GM19467 (cell line): ENCODE results near the gene CCDC73.
"Not testable (repeated sequence)": the region's sequence is repeated elsewhere in the genome, so short reads cannot be mapped to it uniquely, and the experiment has no call there.

Source experiments
- ATAC-seq: cut with Tn5 transposase; IDR thresholded peaks from one replicate; pipeline ENCODE4 v1.9.1; 2021; ENCODE audit warnings: mild to moderate bottlenecking, moderate library complexity; ENCODE audit not compliant: unreplicated experiment

Gene CCDC73

DNA sequence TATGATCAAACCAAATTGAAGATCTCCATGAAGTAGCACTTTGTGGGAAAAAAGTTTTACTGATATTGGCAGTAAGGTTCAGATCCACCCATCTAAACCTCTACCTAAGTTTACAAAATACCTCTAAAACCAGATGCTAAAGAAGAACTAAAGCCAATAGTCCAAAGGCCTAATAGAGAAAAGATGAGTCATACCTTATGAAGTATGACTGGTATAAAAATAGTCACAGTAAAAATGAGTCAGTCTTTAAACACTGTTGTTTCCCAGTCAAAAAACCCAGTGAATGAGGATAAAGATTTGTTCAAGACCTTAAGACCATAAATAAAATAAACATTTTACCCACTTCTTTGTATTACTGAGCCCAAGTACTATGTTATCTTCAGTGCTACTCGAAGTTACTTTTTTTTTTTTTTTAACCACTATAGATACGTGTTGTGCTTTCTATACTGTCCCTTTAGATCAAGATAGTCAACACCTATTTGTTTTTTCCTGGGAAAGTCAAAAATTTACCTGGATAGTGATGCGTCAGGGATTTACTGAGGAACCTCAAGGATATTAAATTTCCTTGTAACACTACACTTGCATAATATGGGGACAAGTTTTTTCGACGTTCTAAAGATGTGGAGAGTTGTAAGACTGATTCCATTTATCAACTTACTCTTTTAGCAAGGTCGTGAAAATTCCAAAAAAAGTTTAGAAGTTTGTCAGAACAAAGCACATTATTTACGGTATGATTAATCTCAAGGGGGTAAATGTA lies 87.3 kb downstream of the CCDC73 start:
- ATAC-seq, result no peak

DNA sequence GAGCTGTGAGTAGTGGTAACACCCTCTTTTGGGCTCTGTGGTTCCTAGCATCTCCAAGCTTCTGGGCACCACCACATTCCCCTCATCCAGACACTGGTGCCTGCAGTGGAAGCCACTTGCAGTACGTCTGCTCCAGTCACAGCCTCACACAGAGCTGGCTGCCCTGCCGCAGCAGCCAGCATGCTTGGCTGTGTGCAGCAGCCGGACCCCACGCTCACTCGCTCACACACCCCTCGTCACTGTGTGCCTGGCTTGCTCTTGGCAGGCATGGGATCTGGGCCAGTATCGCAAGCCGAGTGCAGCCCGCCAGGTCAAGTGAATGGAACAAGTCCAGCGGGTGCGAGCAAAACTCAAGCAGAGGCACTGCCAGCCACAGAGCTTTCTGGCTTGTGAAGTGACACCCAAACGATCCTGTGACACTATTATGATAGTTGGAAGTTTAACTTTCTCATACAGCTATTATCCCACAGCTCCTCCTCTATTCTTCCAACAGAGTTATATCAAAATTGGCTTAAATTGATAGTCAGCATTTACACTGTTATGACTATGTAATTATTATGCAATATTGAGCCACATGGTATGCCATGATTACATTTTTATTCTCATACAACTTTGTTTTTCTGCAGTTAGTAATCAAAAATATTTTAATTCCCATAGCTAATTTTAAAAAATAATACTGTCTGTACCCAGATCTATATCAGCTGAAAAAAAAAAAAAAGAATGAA lies 89.0 kb downstream of the CCDC73 start:
- ATAC-seq, result no peak

DNA sequence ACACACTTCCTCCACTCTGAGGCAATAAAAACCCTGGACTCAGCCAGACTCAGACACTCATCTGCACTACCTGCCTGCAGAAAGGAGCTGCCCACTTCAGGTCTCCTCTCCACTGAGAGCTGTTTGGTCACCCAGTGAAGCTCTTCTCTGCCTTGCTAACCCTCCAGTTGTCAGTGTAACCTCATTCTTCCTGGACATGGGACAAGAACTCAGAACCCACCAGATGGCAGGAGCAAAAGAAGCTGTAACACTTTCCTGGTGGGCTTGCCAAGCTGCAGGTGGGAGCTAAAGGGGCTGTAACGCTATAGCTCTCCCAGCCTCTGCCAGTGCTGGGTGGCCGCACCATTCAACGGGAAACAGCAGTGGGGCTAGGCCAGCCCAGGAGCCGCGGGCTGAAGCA lies 89.7 kb downstream of the CCDC73 start:
- no peak for ATAC-seq

DNA sequence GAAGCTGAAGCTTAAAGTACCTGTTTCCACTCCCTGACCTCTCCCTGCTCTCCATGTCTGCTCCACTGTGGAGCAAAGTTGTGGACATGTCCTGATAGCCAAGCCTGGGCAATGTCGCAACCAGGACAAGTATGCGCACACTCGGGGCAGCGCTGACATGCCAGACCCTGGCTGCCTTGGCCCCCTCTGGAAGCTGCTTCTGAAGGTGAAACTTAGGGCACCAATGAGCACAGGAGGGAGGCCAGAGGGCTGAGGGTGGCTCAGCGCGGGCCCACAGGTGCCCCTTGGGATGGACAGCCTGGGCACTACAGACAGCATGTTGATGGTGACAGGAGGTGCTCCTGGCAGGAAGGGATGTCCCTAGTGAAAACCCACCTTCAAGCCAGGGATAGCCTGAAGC lies 90.2 kb downstream of the CCDC73 start:
- no peak for ATAC-seq

DNA sequence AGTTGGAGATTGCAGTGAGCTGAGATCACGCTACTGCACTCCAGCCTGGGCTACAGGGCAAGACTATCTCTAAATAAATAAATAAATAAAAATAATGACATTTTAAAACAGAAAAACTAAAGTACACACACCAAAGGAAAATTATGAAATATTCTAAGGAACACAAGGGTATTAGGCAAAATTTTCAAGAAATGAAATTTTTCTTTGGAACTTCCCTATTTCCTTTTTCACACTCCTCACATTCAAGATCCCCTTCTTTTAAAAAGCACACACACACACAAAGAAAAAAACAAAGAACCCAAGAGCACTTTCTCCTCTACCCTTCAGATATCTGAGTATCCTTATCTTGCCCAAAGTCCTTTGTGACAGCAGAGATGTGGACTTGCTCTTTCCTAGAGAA lies 92.8 kb downstream of the CCDC73 start:
- ATAC-seq, result no peak

DNA sequence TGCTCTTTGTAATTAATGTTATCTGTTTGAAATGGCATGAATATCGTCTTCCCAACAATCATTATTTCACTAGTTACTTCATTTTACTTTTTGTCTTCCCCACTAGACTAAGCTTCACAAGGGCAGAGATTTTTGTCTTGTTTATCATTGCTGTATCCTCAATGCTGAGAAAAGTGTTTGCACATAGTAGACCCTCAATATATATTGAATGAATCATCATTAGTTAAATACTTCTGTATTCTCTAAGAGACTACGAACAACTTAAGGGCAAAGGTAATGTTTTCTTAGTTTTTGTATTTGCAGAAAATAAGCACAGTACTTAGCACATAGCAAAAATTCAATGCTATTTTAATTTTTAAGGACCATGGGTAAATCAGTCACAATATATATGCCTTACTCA lies 95.9 kb downstream of the CCDC73 start:
- ATAC-seq, result no peak

DNA sequence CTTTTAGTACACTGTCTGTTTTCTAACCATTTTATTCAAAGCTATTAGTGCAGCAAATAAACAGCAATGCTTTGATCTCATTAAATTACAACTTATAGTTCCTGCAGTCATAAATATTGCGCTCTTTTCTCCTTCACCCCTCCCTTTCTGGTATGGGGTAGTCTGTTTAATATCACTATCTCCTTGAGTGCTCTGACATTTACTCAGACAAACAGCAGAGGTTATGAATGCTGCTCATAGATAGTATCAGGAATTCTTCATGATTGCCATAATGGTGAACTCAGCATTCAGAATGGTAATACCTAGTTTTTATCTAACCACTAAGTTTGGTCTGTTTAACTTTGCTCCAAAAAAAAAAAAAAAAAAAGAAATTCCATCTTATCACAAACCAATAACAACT lies 123.4 kb downstream of the CCDC73 start:
- ATAC-seq, result no peak

DNA sequence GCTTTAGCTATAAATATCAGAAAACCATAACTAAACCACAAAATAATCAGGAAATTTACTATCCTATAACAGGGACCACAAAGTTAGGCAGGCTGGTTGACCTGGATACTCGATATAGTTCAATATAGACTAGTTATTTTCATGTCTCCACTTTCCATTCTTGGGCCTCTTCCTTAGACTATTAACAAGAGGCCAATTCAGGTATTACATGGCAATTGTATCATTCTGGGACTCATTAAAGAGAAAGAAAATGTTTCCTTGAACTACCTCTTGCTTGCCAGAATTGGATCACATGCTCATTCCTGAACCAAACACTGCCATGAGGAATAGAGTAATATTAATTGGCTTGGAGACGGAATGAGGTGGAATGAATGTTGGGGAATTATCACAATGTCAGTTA lies 134.8 kb downstream of the CCDC73 start:
- no peak for ATAC-seq

DNA sequence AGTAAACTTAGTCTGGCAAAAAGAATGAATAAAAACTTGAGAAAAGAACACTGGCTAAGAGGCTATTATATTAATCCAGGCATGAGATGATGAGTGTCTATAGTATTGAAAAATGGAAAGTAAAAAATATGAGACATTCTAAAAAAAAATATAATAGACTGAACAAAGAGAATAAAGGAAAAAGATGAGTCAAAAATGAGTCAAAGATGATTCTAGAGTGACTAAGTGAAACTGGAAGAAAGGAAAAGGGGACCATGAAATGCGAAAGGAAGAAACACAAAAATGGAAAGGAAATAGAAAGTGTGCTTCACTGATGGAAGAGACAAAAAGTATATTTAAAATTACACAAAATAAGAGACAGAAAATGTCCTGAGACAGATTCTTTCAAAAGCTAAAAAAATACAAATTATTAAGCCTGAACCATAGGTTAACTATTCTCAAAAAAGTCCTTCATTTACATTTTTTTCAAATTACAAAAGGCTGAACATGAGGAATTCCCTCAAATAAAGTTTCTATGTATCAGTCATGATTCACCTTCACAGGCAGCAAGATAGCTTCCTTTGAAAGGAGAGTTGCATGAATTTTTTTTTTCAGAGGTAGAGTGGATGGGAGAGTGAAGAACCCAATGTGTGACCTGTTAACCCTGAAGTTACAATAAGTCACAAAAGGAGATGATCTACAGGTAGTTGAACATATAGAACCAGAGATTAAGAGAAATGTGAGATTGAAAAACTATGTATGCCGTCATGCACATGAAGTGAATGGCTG lies 135.6 kb downstream of the CCDC73 start:
- ATAC-seq, result no peak

DNA sequence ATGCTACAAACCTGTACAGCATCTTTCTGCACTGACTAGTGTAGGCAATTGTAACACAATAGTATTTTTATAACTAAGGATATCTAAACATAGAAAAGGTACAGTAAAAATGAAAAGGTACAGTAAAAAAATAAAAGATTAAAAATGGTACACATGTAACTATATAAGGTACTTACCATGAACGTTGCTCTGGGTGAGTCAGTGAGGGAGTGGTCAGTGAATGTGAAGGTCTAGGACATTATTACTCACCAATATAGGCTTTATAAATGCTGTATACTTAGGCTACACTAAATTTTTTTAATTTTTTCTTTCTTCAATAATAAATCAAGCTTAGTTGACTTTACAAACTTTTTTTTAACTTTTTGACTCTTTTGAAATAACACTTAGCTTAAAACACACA lies 150.9 kb downstream of the CCDC73 start:
- no peak for ATAC-seq

DNA sequence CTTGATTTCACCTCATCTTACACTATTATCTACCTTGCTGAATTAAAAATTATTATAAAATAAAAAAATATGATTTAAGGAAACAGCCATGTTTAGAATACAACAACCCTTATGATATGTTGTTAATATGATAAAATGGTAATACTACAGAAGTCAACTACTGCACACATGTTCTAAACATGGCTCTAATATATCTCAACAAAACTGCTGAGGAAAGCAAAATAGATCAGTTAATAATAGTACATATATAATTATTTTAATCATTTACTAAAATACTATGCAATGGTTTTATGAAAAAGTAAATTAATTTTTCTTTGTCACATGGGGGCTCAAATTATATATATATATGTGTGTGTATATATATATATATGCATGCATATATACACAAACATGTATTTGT lies 153.1 kb downstream of the CCDC73 start:
- no peak for ATAC-seq

DNA sequence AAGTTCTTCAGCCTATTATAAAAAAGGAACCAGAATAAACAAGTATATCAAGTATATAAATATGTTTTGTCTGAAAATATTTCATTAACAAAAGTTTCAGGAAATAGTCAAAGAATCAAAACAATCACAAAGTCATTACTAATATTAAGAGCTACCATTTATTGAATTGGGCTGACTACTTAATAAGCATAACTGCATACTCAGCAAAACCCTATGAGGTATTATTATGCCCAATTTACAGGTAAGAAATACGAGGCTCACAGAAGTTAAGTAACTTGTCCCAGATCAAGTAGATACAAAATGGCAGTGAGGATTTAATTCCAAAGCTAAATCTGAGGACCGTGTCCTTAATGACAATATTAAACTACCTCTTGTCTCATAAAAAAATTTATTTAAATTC lies 158.6 kb downstream of the CCDC73 start:
- ATAC-seq, result no peak

DNA sequence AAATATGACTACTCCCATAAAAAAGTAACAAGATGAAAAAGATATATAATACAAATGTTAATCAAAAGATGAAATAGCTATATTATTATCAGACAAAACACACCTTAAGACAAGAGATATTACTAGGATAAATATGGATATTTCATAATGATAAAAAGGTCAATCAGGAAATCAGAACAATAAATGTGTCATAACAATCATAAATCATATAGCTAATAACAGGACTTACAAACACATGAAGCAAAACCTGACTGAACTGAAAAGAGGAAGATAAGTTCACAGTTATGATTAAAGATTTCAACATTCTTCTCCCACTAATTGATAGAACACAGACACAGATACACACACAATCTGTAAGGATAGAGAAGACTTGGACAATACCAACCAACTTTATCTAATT lies 163.6 kb downstream of the CCDC73 start:
- ATAC-seq, result no peak

DNA sequence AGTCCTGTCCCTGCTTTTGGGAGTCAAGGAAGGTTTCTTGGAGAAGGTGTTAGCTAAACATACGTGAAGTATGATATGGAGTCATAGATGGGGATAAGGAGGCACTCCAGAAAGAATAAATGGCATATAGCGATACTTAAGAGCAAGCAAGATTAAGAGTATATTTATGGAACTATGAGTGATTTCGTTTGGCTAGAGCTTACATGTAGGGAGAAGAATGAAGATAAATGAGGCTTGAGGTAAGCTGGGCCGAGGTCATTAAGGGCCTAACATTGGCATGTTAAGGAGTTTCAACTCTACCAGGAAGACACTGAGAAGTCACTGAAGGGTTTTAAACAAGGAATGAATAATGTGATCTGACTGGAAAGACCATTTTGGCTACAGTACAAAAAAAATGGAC lies 177.6 kb downstream of the CCDC73 start:
- no peak for ATAC-seq

DNA sequence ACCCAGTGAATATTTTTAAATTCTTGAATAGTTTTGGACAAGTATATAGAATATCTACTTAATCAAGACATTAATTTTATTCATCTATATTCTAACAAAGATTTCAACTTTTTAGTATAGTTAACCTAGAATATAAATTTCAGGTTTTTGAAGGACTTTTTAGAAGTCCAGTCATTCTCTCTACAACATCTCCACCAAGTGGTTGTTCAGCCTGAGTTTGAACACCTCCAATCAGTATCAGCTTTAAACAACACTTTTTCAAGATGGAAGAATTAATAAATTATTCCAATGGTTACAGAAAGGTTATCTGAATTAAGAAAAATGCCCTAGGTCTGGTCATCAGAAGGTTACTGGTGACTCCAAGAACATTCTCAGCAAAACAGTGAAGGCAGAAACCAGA lies 179.0 kb downstream of the CCDC73 start:
- no peak for ATAC-seq

DNA sequence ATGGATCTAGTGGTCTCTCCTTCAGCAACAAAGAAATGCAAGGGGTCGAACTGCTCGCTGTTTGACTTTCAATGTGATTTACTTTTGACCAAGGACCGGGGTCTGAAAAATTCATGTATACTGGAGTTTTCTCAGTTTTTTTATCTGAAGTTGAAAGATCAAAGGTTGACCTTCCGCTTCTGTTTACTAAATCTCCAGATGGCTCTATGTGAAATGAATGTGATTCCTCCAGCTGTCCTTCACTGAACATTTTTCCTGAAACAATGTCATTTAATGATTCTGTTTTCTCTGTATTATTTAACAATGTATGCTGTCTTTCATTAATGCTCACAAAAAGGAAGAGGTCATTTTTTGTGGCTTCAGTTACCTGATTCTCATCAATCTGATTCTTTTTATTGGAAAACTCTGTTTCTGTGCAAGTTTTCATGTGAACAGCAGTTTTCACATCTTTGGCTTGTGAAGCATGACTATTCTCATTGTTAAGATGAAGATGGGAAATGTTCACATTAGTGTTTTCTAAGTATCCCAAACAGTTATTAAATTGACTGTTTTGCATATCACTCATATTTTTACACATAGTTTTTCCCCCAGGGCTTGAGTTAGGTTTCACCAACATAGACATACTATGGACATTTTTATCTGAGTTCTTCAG lies 180.8 kb downstream of the CCDC73 start:
- no peak for ATAC-seq

DNA sequence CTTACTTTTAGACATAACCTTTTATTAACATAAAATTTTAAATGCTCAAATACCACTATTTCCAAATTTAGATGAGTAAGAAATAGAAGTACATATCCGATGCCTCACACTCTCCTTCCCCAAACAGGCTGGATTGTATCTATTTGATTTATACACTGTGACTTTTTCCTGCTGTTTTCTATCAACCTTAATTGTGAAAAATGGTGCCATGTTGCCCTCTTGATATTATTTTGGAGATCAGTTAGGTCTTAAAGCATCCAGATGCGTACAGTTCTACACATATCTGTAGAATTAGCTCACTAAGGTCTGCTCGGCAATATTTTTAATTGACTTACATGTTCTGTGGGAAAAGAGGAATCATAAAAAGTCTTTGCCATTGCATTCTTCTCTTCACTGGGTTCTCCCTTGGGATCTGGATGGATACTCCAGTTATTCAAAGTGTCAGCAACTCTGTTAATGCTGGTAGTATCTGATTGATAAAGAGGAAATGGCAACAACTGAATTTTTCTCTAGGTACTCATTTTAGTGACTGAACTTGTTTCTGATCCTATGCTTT lies 183.6 kb downstream of the CCDC73 start:
- ATAC-seq, result no peak

DNA sequence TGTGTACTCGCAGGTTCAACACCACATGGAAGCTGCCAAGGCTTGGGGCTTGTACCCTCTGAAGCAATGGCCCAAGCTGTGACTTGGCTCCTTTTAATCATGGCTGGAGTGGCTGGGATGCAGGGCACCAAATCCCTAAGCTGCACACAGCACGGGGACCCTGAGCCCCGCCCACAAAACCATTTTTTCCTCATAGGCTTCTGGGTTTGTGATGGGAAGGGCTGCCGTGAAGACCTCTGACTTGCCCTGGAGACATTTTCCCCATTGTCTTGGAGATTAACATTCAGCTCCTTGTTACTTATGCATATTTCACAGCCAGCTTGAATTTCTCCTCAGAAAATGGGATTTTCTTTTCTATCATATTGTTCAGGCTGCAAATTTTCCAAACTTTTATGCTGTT lies 185.6 kb downstream of the CCDC73 start:
- ATAC-seq, result not testable (repeated sequence)

DNA sequence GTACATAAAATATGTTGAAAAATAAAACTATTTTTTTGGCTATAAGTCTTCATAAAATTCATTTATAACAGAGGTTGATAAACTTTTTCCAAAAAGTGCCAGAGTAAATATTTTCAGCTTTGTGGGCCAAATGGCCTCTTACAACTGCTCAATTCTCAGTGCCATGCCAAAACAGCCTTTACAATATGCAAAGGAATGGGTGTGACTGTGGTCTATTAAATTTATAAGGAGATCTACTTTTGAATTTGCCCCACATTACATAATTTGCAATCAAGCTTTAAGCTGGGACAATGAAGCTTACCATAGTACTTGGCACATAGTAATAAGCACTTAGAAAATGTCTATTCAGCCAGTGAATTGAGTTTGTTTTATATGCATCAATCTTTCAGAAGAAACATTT lies 188.2 kb downstream of the CCDC73 start:
- ATAC-seq, result no peak

DNA sequence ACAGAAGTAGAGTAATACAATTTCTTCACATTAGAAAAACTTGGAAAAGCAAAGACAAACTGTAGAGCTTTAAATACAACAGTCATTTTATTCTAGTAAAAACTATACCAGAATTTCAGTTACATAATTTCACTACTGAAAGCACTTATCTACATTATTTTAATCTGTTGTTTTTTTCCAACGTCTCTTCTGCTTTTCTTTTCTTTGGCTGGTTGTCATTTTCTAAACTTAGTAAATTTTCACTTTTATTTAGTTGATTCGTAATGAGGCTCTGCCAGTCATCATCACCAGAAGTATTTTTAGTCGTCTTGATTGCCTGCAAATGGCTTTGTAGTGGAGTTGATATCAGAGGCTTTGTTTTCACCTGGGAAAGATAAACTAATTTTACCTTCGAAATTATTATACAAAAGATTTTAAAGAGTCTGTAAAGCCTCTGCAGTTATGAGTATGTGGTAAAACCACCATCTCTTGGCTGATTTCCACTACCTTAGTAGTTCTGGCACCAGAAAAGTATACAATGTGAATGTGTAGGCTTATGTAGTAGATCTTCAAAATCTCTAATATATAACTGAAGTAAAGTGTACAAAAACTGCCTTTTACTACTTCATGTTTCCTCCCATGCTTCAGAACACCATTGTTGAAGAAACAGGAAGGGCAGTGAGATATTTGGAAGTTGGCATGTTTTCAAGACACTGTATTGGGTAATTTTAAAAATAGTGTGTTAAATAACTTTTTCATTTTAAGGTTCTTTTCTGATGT lies 191.6 kb downstream of the CCDC73 start:
- ATAC-seq, result no peak
